ENCODE data around the gene SGIP1. TPM values are rescaled to one million over a fixed set of nuclear protein-coding genes. Genes with fewer than 3 reads are reported as not detected.

Gene SGIP1
- total and polyA plus RNA-seq, 2 donors (not counting 3 experiments of a cell fraction or from before 2014, with no cell fraction given) = 30.9 to 68.9 TPM

DNA sequence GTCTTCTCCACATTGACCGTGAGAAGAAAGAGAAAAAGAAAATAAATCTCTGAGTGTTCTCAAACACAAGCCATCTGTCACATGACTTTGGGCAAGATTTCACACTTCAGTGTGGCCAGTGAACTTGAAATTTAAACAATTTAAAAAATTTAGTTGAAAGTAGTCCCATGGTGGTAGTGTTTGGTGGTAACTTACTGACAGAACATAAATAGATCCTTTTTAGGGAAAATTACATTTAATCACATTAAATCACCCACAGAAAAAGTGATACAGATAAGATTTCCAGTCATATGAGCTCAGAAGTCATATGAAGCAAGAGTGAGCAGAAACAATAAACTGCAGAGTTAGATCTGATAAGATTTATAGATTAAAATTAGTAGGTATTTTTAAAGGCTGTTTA is 31.9 kb upstream of the SGIP1 start:
- no peak overlapping the region for H3K27ac ChIP-seq (ENCODE audit: insufficient read depth, low read depth, low read length)

More for the DNA sequence above, 31.9 kb upstream of the SGIP1 start:
- TF ChIP-seq CTCF (IDR thresholded peaks at IDR 0.05; ENCODE audit: extremely low read depth in 1 of 2, insufficient read depth in 1 of 2, low read depth in 1 of 2, low read length in 2 of 2) (no peak), FOS (IDR thresholded peaks at IDR 0.05; ENCODE audit: borderline replicate concordance, insufficient read depth, low read length) (no peak), EZH2 (IDR thresholded peaks at IDR 0.05; ENCODE audit: borderline replicate concordance, low read depth, low read length, severe bottlenecking) (no peak), MAX (IDR thresholded peaks at IDR 0.05; ENCODE audit: insufficient read depth, insufficient read length) (no peak), GATA2 (IDR thresholded peaks at IDR 0.05; ENCODE audit: insufficient read depth, insufficient read length, low read depth, low read length) (no peak), POLR2AphosphoS5 (IDR thresholded peaks at IDR 0.05; ENCODE audit: insufficient read depth, low read depth, low read length) (no peak), MYC (IDR thresholded peaks at IDR 0.05; ENCODE audit: low read depth, low read length) (no peak), JUN (IDR thresholded peaks at IDR 0.05; ENCODE audit: borderline replicate concordance, insufficient read depth, insufficient read length, low read depth) (no peak), POLR2A (IDR thresholded peaks at IDR 0.05; ENCODE audit: low read depth, low read length) (no peak)
- Histone ChIP-seq H3K27me3 (ENCODE audit: control insufficient read depth in 2 of 2, insufficient read depth in 2 of 2, low read length in 2 of 2) (no peaks in the 10 kb centered on the region), H2AFZ (ENCODE audit: low read depth, low read length) (no peak overlapping the region), H3K4me1 (ENCODE audit: control insufficient read depth, extremely low read depth, insufficient read depth, low read length) (peaks cover 5% of the 10 kb centered on the region), H3K9ac (replicated peaks; ENCODE audit: extremely low read depth, insufficient read depth, low read length) (no peak overlapping the region), H3K4me2 (ENCODE audit: insufficient read depth, low read length) (no peak overlapping the region), H3K36me3 (ENCODE audit: control insufficient read depth in 2 of 2, extremely low read depth in 1 of 2, insufficient read depth in 2 of 2, low read length in 2 of 2) (no peaks in the 10 kb centered on the region), H3K79me2 (ENCODE audit: control insufficient read depth, insufficient read depth, low read length) (no peaks in the 10 kb centered on the region), H3K9me1 (replicated peaks; ENCODE audit: control insufficient read depth, extremely low read depth, insufficient read depth, low read length) (no peaks in the 10 kb centered on the region), H3K4me3 (replicated peaks in 1 of 3; ENCODE audit: insufficient read depth in 1 of 3, low read depth in 1 of 3, low read length in 3 of 3) (no peak overlapping the region), H3K9me3 (replicated peaks; ENCODE audit: control insufficient read depth, insufficient read depth, low read length) (no peaks in the 10 kb centered on the region), H4K20me1 (replicated peaks; ENCODE audit: control insufficient read depth, extremely low read depth, insufficient read depth, low read length) (no peaks in the 10 kb centered on the region)
- FAIRE-seq (no peak), DNase-seq (ENCODE audit: low read depth, low spot score) (no peak)
- ChIA-PET CTCF (interaction anchor here (1.2 to 1.8 kb wide), 2 partner anchors 11 to 56 kb away, joined by 5 to 6 read pairs; no protein-coding TSS in a partner anchor), POLR2A (no interaction called here)
- intact Hi-C loops (cut with micrococcal nuclease) = loop anchor here (5.0 kb wide), 1 partner anchor 165 kb away; no protein-coding TSS in a partner anchor
- BruUV-seq (replicated peaks) = no TSS peak
- dilution Hi-C loops (cut with MboI; ENCODE audit: extremely low pct_ligation_motif_present, low sequenced_read_pairs) = no loop called here
